PC-9 (cell line): ENCODE measurements around the gene NRIP1.

ENCODE experiments used
- CTCF ChIP-seq: fragments of 200-600 bp; sonication (generic); conservative IDR thresholded peaks from 2 replicates; pipeline ENCODE4 v1.6.1; 2017; ENCODE audit warnings: mixed run types, antibody characterized with exemption, mild to moderate bottlenecking, moderate library complexity
- EZH2 ChIP-seq: fragments of 200-600 bp; sonication (generic); IDR thresholded peaks from 2 replicates; pipeline ENCODE4 v1.8.0; 2017; ENCODE audit warnings: antibody characterized with exemption, low read depth

GRCh38 chr21:15042531-15042930, 22.3 kb downstream of the NRIP1 start:
- TF ChIP-seq CTCF (no peak), EZH2 (no peak)
